ENCODE results near the gene LBHD2.

Gene LBHD2

GRCh38 chr14:103130017-103130764, 46.2 kb downstream of the LBHD2 start:
- no peak overlapping the region for H3K27ac ChIP-seq (ENCODE audit: low read depth, low read length)
- H3K9me3 ChIP-seq (ENCODE audit: control insufficient read depth in 5 of 5, low read length in 5 of 5): peaks cover 0 to 2% (median 0%) of the 10 kb centered on the region in 5 donors
- H3K4me3 ChIP-seq (ENCODE audit: low read depth in 1 of 5, low read length in 5 of 5): no peak overlapping the region
- peaks cover 0 to 88% (median 86%) of the 10 kb centered on the region in 5 donors for H3K36me3 ChIP-seq (ENCODE audit: control insufficient read depth in 5 of 5, insufficient read depth in 5 of 5, low read length in 5 of 5)
- no peak overlapping the region for H3K9ac ChIP-seq (ENCODE audit: low read length in 5 of 5)
- peaks cover 8 to 39% (median 36%) of the 10 kb centered on the region in 5 donors for H3K4me1 ChIP-seq (ENCODE audit: control insufficient read depth in 5 of 5, insufficient read depth in 5 of 5, low read length in 5 of 5)
- H3K27me3 ChIP-seq (ENCODE audit: control insufficient read depth in 5 of 5, insufficient read depth in 4 of 5, low read length in 5 of 5): peaks cover 0 to 3% (median 0%) of the 10 kb centered on the region in 5 donors

GRCh38 chr14:103130965-103131364, 47.0 kb downstream of the LBHD2 start:
- Histone ChIP-seq H3K9ac (ENCODE audit: low read length in 5 of 5) (no peak overlapping the region), H3K36me3 (ENCODE audit: control insufficient read depth in 5 of 5, insufficient read depth in 5 of 5, low read length in 5 of 5) (peaks cover 0 to 95% (median 89%) of the 10 kb centered on the region in 5 donors)

GRCh38 chr14:103131580-103131979, 47.6 kb downstream of the LBHD2 start:
- Histone ChIP-seq H3K27me3 (ENCODE audit: control insufficient read depth in 5 of 5, insufficient read depth in 4 of 5, low read length in 5 of 5) (peaks cover 0 to 3% (median 0%) of the 10 kb centered on the region in 5 donors), H3K27ac (ENCODE audit: low read depth, low read length) (no peak overlapping the region), H3K4me1 (ENCODE audit: control insufficient read depth in 5 of 5, insufficient read depth in 5 of 5, low read length in 5 of 5) (peaks cover 6 to 30% (median 22%) of the 10 kb centered on the region in 5 donors), H3K9ac (ENCODE audit: low read length in 5 of 5) (no peak overlapping the region), H3K4me3 (ENCODE audit: low read depth in 1 of 5, low read length in 5 of 5) (no peak overlapping the region), H3K36me3 (ENCODE audit: control insufficient read depth in 5 of 5, insufficient read depth in 5 of 5, low read length in 5 of 5) (peaks cover 0 to 95% (median 88%) of the 10 kb centered on the region in 5 donors), H3K9me3 (ENCODE audit: control insufficient read depth in 5 of 5, low read length in 5 of 5) (peaks cover 0 to 2% (median 0%) of the 10 kb centered on the region in 5 donors)

More at GRCh38 chr14:103130965-103131364, 47.0 kb downstream of the LBHD2 start:
- Histone ChIP-seq H3K4me1 (ENCODE audit: control insufficient read depth in 5 of 5, insufficient read depth in 5 of 5, low read length in 5 of 5) (peaks cover 8 to 32% (median 28%) of the 10 kb centered on the region in 5 donors), H3K27me3 (ENCODE audit: control insufficient read depth in 5 of 5, insufficient read depth in 4 of 5, low read length in 5 of 5) (peaks cover 0 to 3% (median 0%) of the 10 kb centered on the region in 5 donors), H3K9me3 (ENCODE audit: control insufficient read depth in 5 of 5, low read length in 5 of 5) (peaks cover 0 to 2% (median 0%) of the 10 kb centered on the region in 5 donors), H3K27ac (ENCODE audit: low read depth, low read length) (no peak overlapping the region), H3K4me3 (ENCODE audit: low read depth in 1 of 5, low read length in 5 of 5) (no peak overlapping the region)

GRCh38 chr14:103132381-103133209, 48.6 kb downstream of the LBHD2 start:
- peak overlapping the region in 1 of 5 donors; percentile 84 for H3K9ac ChIP-seq (ENCODE audit: low read length in 5 of 5)
- peaks cover 0 to 2% (median 0%) of the 10 kb centered on the region in 5 donors for H3K9me3 ChIP-seq (ENCODE audit: control insufficient read depth in 5 of 5, low read length in 5 of 5)
- H3K27me3 ChIP-seq (ENCODE audit: control insufficient read depth in 5 of 5, insufficient read depth in 4 of 5, low read length in 5 of 5): peaks cover 0 to 3% (median 0%) of the 10 kb centered on the region in 5 donors
- H3K4me1 ChIP-seq (ENCODE audit: control insufficient read depth in 5 of 5, insufficient read depth in 5 of 5, low read length in 5 of 5): peaks cover 6 to 30% (median 18%) of the 10 kb centered on the region in 5 donors
- peaks cover 0 to 92% (median 87%) of the 10 kb centered on the region in 5 donors for H3K36me3 ChIP-seq (ENCODE audit: control insufficient read depth in 5 of 5, insufficient read depth in 5 of 5, low read length in 5 of 5)
- no peak overlapping the region for H3K27ac ChIP-seq (ENCODE audit: low read depth, low read length)
- H3K4me3 ChIP-seq (ENCODE audit: low read depth in 1 of 5, low read length in 5 of 5): no peak overlapping the region

- Histone ChIP-seq H3K36me3 (ENCODE audit: control insufficient read depth in 5 of 5, insufficient read depth in 5 of 5, low read length in 5 of 5) (peaks cover 0 to 83% (median 78%) of the 10 kb centered on the region in 5 donors), H3K9me3 (ENCODE audit: control insufficient read depth in 5 of 5, low read length in 5 of 5) (peaks cover 0 to 2% (median 0%) of the 10 kb centered on the region in 5 donors), H3K27ac (ENCODE audit: low read depth, low read length) (no peak overlapping the region), H3K4me1 (ENCODE audit: control insufficient read depth in 5 of 5, insufficient read depth in 5 of 5, low read length in 5 of 5) (peaks cover 5 to 30% (median 15%) of the 10 kb centered on the region in 5 donors), H3K27me3 (ENCODE audit: control insufficient read depth in 5 of 5, insufficient read depth in 4 of 5, low read length in 5 of 5) (peaks cover 0 to 3% (median 0%) of the 10 kb centered on the region in 5 donors), H3K4me3 (ENCODE audit: low read depth in 1 of 5, low read length in 5 of 5) (no peak overlapping the region), H3K9ac (ENCODE audit: low read length in 5 of 5) (no peak overlapping the region)
These were observed 49.5 kb downstream of the LBHD2 start for GRCh38 chr14:103133210-103134140.

- Histone ChIP-seq H3K27ac (ENCODE audit: low read depth, low read length) (no peak overlapping the region), H3K4me1 (ENCODE audit: control insufficient read depth in 5 of 5, insufficient read depth in 5 of 5, low read length in 5 of 5) (peaks cover 4 to 30% (median 18%) of the 10 kb centered on the region in 5 donors), H3K4me3 (ENCODE audit: low read depth in 1 of 5, low read length in 5 of 5) (no peak overlapping the region), H3K9me3 (ENCODE audit: control insufficient read depth in 5 of 5, low read length in 5 of 5) (peaks cover 0 to 2% (median 0%) of the 10 kb centered on the region in 5 donors), H3K9ac (ENCODE audit: low read length in 5 of 5) (no peak overlapping the region), H3K27me3 (ENCODE audit: control insufficient read depth in 5 of 5, insufficient read depth in 4 of 5, low read length in 5 of 5) (peaks cover 0 to 3% (median 0%) of the 10 kb centered on the region in 5 donors), H3K36me3 (ENCODE audit: control insufficient read depth in 5 of 5, insufficient read depth in 5 of 5, low read length in 5 of 5) (peaks cover 0 to 74% (median 69%) of the 10 kb centered on the region in 5 donors)
These were observed 50.4 kb downstream of the LBHD2 start for GRCh38 chr14:103134405-103134804.

GRCh38 chr14:103134919-103135318, 50.9 kb downstream of the LBHD2 start:
- Histone ChIP-seq H3K9me3 (ENCODE audit: control insufficient read depth in 5 of 5, low read length in 5 of 5) (peaks cover 0 to 2% (median 0%) of the 10 kb centered on the region in 5 donors), H3K27ac (ENCODE audit: low read depth, low read length) (no peak overlapping the region), H3K4me1 (ENCODE audit: control insufficient read depth in 5 of 5, insufficient read depth in 5 of 5, low read length in 5 of 5) (peaks cover 4 to 30% (median 19%) of the 10 kb centered on the region in 5 donors), H3K4me3 (ENCODE audit: low read depth in 1 of 5, low read length in 5 of 5) (no peak overlapping the region), H3K36me3 (ENCODE audit: control insufficient read depth in 5 of 5, insufficient read depth in 5 of 5, low read length in 5 of 5) (peaks cover 0 to 69% (median 64%) of the 10 kb centered on the region in 5 donors), H3K9ac (ENCODE audit: low read length in 5 of 5) (no peak overlapping the region), H3K27me3 (ENCODE audit: control insufficient read depth in 5 of 5, insufficient read depth in 4 of 5, low read length in 5 of 5) (peaks cover 0 to 3% (median 0%) of the 10 kb centered on the region in 5 donors)

GRCh38 chr14:103135333-103136260, 51.6 kb downstream of the LBHD2 start:
- Histone ChIP-seq H3K36me3 (ENCODE audit: control insufficient read depth in 5 of 5, insufficient read depth in 5 of 5, low read length in 5 of 5) (peaks cover 0 to 62% (median 57%) of the 10 kb centered on the region in 5 donors), H3K9me3 (ENCODE audit: control insufficient read depth in 5 of 5, low read length in 5 of 5) (peaks cover 0 to 2% (median 0%) of the 10 kb centered on the region in 5 donors), H3K4me1 (ENCODE audit: control insufficient read depth in 5 of 5, insufficient read depth in 5 of 5, low read length in 5 of 5) (peaks cover 4 to 30% (median 19%) of the 10 kb centered on the region in 5 donors), H3K27ac (ENCODE audit: low read depth, low read length) (no peak overlapping the region), H3K27me3 (ENCODE audit: control insufficient read depth in 5 of 5, insufficient read depth in 4 of 5, low read length in 5 of 5) (peaks cover 0 to 3% (median 0%) of the 10 kb centered on the region in 5 donors), H3K4me3 (ENCODE audit: low read depth in 1 of 5, low read length in 5 of 5) (no peak overlapping the region), H3K9ac (ENCODE audit: low read length in 5 of 5) (no peak overlapping the region)
